ENCODE data around the gene MORF4L1. TPM values are rescaled to one million over a fixed set of nuclear protein-coding genes. Genes with fewer than 3 reads are reported as not detected.

Gene MORF4L1
- total RNA-seq, 5 donors from 2014 or later (not counting 1 experiment from before 2014, with no cell fraction given): 208 to 388 (median 232) TPM

GRCh38 chr15:78944669-78945407, 72.1 kb downstream of the MORF4L1 start, which contains the start of gene CTSH:
Gene CTSH, minus strand, starts transcription at chr15:78945046. Its CDS starts 65 bp downstream, at chr15:78944981.
- 4% methylated on average over 55 of the region's 71 CpGs for WGBS (ENCODE audit: insufficient coverage)
- H3K27ac ChIP-seq (ENCODE audit: low read length): peak within 1 kb of the TSS; percentile 51

DNA sequence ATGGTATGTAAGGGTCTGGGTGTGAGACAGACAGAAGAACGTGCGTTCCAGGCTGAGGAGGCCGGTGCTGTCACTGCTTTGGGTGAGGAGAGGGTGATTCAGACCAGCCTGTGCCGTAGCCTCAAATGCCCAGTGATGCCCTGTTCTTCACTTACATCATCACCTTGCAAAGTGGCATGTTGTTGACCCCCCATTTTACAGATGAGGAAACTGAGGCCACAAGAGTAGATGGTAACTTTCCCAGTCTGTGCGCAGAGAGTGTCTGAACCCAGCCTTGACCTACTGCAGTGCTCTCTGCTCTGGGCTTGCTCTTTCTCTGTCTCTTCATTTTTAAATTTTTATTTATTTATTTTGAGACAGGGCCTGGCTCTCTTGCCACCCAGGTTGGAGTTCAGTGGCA, 73.8 kb downstream of the MORF4L1 start:
- Histone ChIP-seq H3K36me3 (ENCODE audit: control insufficient read depth in 2 of 2, extremely low read depth in 1 of 2, insufficient read depth in 1 of 2, low read length in 1 of 2) (no peaks in the 10 kb centered on the region), H3K4me3 (ENCODE audit: control insufficient read depth in 1 of 2, extremely low read depth in 1 of 2, low read length in 1 of 2) (no peak overlapping the region), H3K27me3 (replicated peaks in 1 of 2; ENCODE audit: control insufficient read depth in 2 of 2, extremely low read depth in 1 of 2, insufficient read depth in 2 of 2, low read length in 1 of 2) (peaks cover 2 to 25% of the 10 kb centered on the region in 2 experiments), H3K9me3 (no peaks in the 10 kb centered on the region), H3K4me1 (ENCODE audit: control insufficient read depth in 1 of 2, extremely low read depth in 1 of 2, insufficient read depth in 2 of 2, low read length in 2 of 2) (peaks cover 0 to 22% of the 10 kb centered on the region in 2 experiments), H3K27ac (ENCODE audit: low read length) (no peak overlapping the region)
- DNase-seq (no peak), ATAC-seq (replicated peaks in 1 of 4) (no peak)
- ChIA-PET CTCF (interaction anchor here in 1 of 2 donors (0.8 kb wide), 1 partner anchor 244 kb away, joined by 3 read pairs; no protein-coding TSS in a partner anchor), POLR2A (no interaction called here)
- H3K36me3 Mint-ChIP-seq: no peaks in the 10 kb centered on the region
- no peaks in the 10 kb centered on the region for H3K9me3 Mint-ChIP-seq
- H3K4me3 Mint-ChIP-seq: peak overlapping the region; percentile 34 to 50 (median 49)
- peaks cover 4% of the 10 kb centered on the region in 2 donors for H3K27me3 Mint-ChIP-seq
- 94% methylated on average over 3 of the region's 5 CpGs for WGBS (ENCODE audit: insufficient coverage)
- no peak overlapping the region for H3K27ac Mint-ChIP-seq
- peaks cover 2 to 20% (median 10%) of the 10 kb centered on the region in 3 donors for H3K4me1 Mint-ChIP-seq

More at GRCh38 chr15:78944669-78945407, 72.1 kb downstream of the MORF4L1 start, which contains the start of gene CTSH:
- peaks cover 2 to 25% of the 10 kb centered on the region in 2 experiments for H3K27me3 ChIP-seq (replicated peaks in 1 of 2; ENCODE audit: control insufficient read depth in 2 of 2, extremely low read depth in 1 of 2, insufficient read depth in 2 of 2, low read length in 1 of 2)
- peak within 1 kb of the TSS in 1 of 2 donors; percentile 59 for H3K27ac Mint-ChIP-seq
- H3K9me3 ChIP-seq: no peaks in the 10 kb centered on the region
- peak within 1 kb of the TSS; percentile 60 to 64 for H3K4me3 ChIP-seq (ENCODE audit: control insufficient read depth in 1 of 2, extremely low read depth in 1 of 2, low read length in 1 of 2)
- DNase-seq (peak; percentile 22 to 87 (median 61)), ATAC-seq (replicated peaks in 1 of 4) (peak; percentile 89 to 94 (median 92))
- no peaks in the 10 kb centered on the region for H3K36me3 ChIP-seq (ENCODE audit: control insufficient read depth in 2 of 2, extremely low read depth in 1 of 2, insufficient read depth in 1 of 2, low read length in 1 of 2)
- H3K4me3 Mint-ChIP-seq: peak within 1 kb of the TSS; percentile 68 to 80 (median 73)
- H3K36me3 Mint-ChIP-seq: no peaks in the 10 kb centered on the region
- ChIA-PET CTCF (no interaction called here), POLR2A (interaction anchor here in 1 of 2 donors (0.5 kb wide), 1 partner anchor 65 kb away, joined by 8 read pairs; no protein-coding TSS in a partner anchor)
- peaks cover 4% of the 10 kb centered on the region in 2 donors for H3K27me3 Mint-ChIP-seq
- peaks cover 0 to 20% of the 10 kb centered on the region in 2 experiments for H3K4me1 ChIP-seq (ENCODE audit: control insufficient read depth in 1 of 2, extremely low read depth in 1 of 2, insufficient read depth in 2 of 2, low read length in 2 of 2)
- H3K4me1 Mint-ChIP-seq: peaks cover 0 to 16% (median 4%) of the 10 kb centered on the region in 3 donors
- no peaks in the 10 kb centered on the region for H3K9me3 Mint-ChIP-seq

- 94% methylated on average over 2 of the region's 5 CpGs for WGBS (ENCODE audit: insufficient coverage)
- ChIA-PET CTCF (no interaction called here), POLR2A (no interaction called here)
- Histone ChIP-seq H3K9me3 (no peaks in the 10 kb centered on the region), H3K36me3 (ENCODE audit: control insufficient read depth in 2 of 2, extremely low read depth in 1 of 2, insufficient read depth in 1 of 2, low read length in 1 of 2) (no peaks in the 10 kb centered on the region), H3K4me1 (ENCODE audit: control insufficient read depth in 1 of 2, extremely low read depth in 1 of 2, insufficient read depth in 2 of 2, low read length in 2 of 2) (peaks cover 0 to 26% of the 10 kb centered on the region in 2 experiments), H3K4me3 (ENCODE audit: control insufficient read depth in 1 of 2, extremely low read depth in 1 of 2, low read length in 1 of 2) (no peak overlapping the region), H3K27me3 (replicated peaks in 1 of 2; ENCODE audit: control insufficient read depth in 2 of 2, extremely low read depth in 1 of 2, insufficient read depth in 2 of 2, low read length in 1 of 2) (peaks cover 2 to 25% of the 10 kb centered on the region in 2 experiments), H3K27ac (ENCODE audit: low read length) (no peak overlapping the region)
- ATAC-seq (replicated peaks in 1 of 4) (no peak), DNase-seq (no peak)
- H3K27ac Mint-ChIP-seq: no peak overlapping the region
- H3K27me3 Mint-ChIP-seq: peaks cover 2 to 4% of the 10 kb centered on the region in 2 donors
- H3K36me3 Mint-ChIP-seq: no peaks in the 10 kb centered on the region
- H3K4me3 Mint-ChIP-seq: peak overlapping the region in 1 of 3 donors; percentile 49
- H3K9me3 Mint-ChIP-seq: no peaks in the 10 kb centered on the region
- H3K4me1 Mint-ChIP-seq: peaks cover 5 to 25% (median 14%) of the 10 kb centered on the region in 3 donors
Measured at GRCh38 chr15:78947506-78947905, 74.8 kb downstream of the MORF4L1 start.

Other genes starting within 250 kb of the MORF4L1 start
- gene CHRNB4, start 231.7 kb upstream of the MORF4L1 start, total RNA-seq: not detected
- gene ADAMTS7, start 61.4 kb upstream of the MORF4L1 start, total RNA-seq: 1 to 10 TPM in 2 of 5 donors, under 1 TPM in 1, not detected in 2; 0.79 to 2.3 (median 1.0) TPM
- 10 to 100 TPM in 4 of 5 donors, 1 to 10 TPM in 1; 8.5 to 49.7 (median 19.2) TPM for gene CTSH, start 72.2 kb downstream of the MORF4L1 start, total RNA-seq
- gene RASGRF1, start 217.9 kb downstream of the MORF4L1 start, total RNA-seq: under 1 TPM in 3 of 5 donors, not detected in 2; 0.09 to 0.49 (median 0.22) TPM

Measured in T-cell (primary cell).